Osteocyte (in vitro differentiated cells): Measurements from ENCODE around the gene MYO10. TPM values are rescaled to one million over a fixed set of nuclear protein-coding genes. Genes with fewer than 3 reads are reported as not detected.

ENCODE experiments used
- DNase-seq: peaks from one replicate; pipeline ENCODE4 v3.0.0; 2021; ENCODE audit warnings: mixed read lengths; ENCODE audit not compliant: unreplicated experiment; ENCODE audit errors: extremely low spot score
- H3K27ac Mint-ChIP-seq: one replicate; pipeline ENCODE4 v1.8.0; 2021; ENCODE audit warnings: mild to moderate bottlenecking, mixed read lengths; ENCODE audit not compliant: unreplicated experiment
- H3K27me3 Mint-ChIP-seq: one replicate; pipeline ENCODE4 v1.8.0; 2021; ENCODE audit warnings: mixed read lengths; ENCODE audit not compliant: unreplicated experiment
- H3K36me3 Mint-ChIP-seq: one replicate; pipeline ENCODE4 v1.8.0; 2021; ENCODE audit warnings: mixed read lengths; ENCODE audit not compliant: unreplicated experiment
- H3K4me1 Mint-ChIP-seq: one replicate; pipeline ENCODE4 v1.8.0; 2021; ENCODE audit warnings: mixed read lengths; ENCODE audit not compliant: unreplicated experiment
- H3K4me3 Mint-ChIP-seq: one replicate; pipeline ENCODE4 v1.8.0; 2021; ENCODE audit warnings: mild to moderate bottlenecking, moderate library complexity, mixed read lengths; ENCODE audit not compliant: unreplicated experiment
- H3K9me3 Mint-ChIP-seq: one replicate; pipeline ENCODE4 v1.8.0; 2021; ENCODE audit warnings: mixed read lengths; ENCODE audit not compliant: unreplicated experiment
- CTCF ChIP-seq: fragments of 200-600 bp; sonication (generic); IDR thresholded peaks from 2 replicates; pipeline ENCODE4 v1.5.0; 2021; ENCODE audit warnings: antibody characterized with exemption, mild to moderate bottlenecking, moderate library complexity
- total RNA-seq: library from RNA; stranded (reverse); gene quantifications from 2 replicates; pipeline ENCODE4 v1.2.1, GENCODE V29; 2021

The MYO10 gene
- total RNA-seq, 1 donor from 2014 or later: 87.8 TPM

- TF ChIP-seq CTCF: no peak
- peaks cover 9% of the 10 kb centered on the region for H3K9me3 Mint-ChIP-seq
- H3K4me1 Mint-ChIP-seq: no peaks in the 10 kb centered on the region
- H3K4me3 Mint-ChIP-seq: no peak overlapping the region
- no peak overlapping the region for H3K27ac Mint-ChIP-seq
- H3K36me3 Mint-ChIP-seq: peaks cover 39% of the 10 kb centered on the region
- H3K27me3 Mint-ChIP-seq: no peaks in the 10 kb centered on the region
- no peak for DNase-seq
These were observed 208.2 kb downstream of the MYO10 start for GRCh38 chr5:16727755-16728325.

- Mint-ChIP-seq H3K27me3 (no peaks in the 10 kb centered on the region), H3K9me3 (peaks cover 9% of the 10 kb centered on the region), H3K4me1 (no peaks in the 10 kb centered on the region), H3K4me3 (no peak overlapping the region), H3K27ac (no peak overlapping the region), H3K36me3 (peaks cover 32% of the 10 kb centered on the region)
- no peak for DNase-seq
- TF ChIP-seq CTCF: no peak
These were observed 209.5 kb downstream of the MYO10 start for GRCh38 chr5:16726538-16726946.

GRCh38 chr5:16725575-16725974, 210.5 kb downstream of the MYO10 start:
- DNase-seq: no peak
- Mint-ChIP-seq H3K4me3 (no peak overlapping the region), H3K27me3 (no peaks in the 10 kb centered on the region), H3K36me3 (peaks cover 32% of the 10 kb centered on the region), H3K9me3 (peaks cover 9% of the 10 kb centered on the region), H3K4me1 (no peaks in the 10 kb centered on the region), H3K27ac (no peak overlapping the region)
- TF ChIP-seq CTCF: no peak

GRCh38 chr5:16723821-16724220, 212.3 kb downstream of the MYO10 start:
- Mint-ChIP-seq H3K27ac (no peak overlapping the region), H3K9me3 (peaks cover 9% of the 10 kb centered on the region), H3K4me1 (no peaks in the 10 kb centered on the region), H3K27me3 (no peaks in the 10 kb centered on the region), H3K4me3 (no peak overlapping the region), H3K36me3 (peaks cover 22% of the 10 kb centered on the region)
- TF ChIP-seq CTCF: no peak
- DNase-seq: no peak

- Mint-ChIP-seq H3K4me3 (no peak overlapping the region), H3K27me3 (no peaks in the 10 kb centered on the region), H3K4me1 (no peaks in the 10 kb centered on the region), H3K36me3 (peaks cover 20% of the 10 kb centered on the region), H3K27ac (no peak overlapping the region), H3K9me3 (peaks cover 9% of the 10 kb centered on the region)
- DNase-seq: no peak
- TF ChIP-seq CTCF: no peak
These were observed 214.0 kb downstream of the MYO10 start for GRCh38 chr5:16722097-16722495.
